IPS-15b (cell line): ENCODE results near the gene CST8.
"Not testable (repeated sequence)": the region's sequence is repeated elsewhere in the genome, so short reads cannot be mapped to it uniquely, and the experiment has no call there.

Experiments used
- H3K27me3 ChIP-seq: one replicate; pipeline ENCODE4 v1.6.1; 2013; ENCODE audit warnings: low read length; ENCODE audit not compliant: control insufficient read depth, insufficient read depth
- H3K36me3 ChIP-seq: one replicate; pipeline ENCODE4 v1.6.1; 2013; ENCODE audit warnings: low read length; ENCODE audit not compliant: control insufficient read depth, insufficient read depth
- H3K4me1 ChIP-seq: one replicate; pipeline ENCODE4 v1.6.1; 2013; ENCODE audit warnings: mild to moderate bottlenecking, low read length; ENCODE audit not compliant: control insufficient read depth, insufficient read depth
- H3K4me3 ChIP-seq: one replicate; pipeline ENCODE4 v1.5.1; 2013; ENCODE audit warnings: low read depth, low read length
- H3K9ac ChIP-seq: one replicate; pipeline ENCODE4 v1.6.1; 2013; ENCODE audit warnings: low read depth, mild to moderate bottlenecking, low read length
- H3K9me3 ChIP-seq: one replicate; pipeline ENCODE4 v1.6.1; 2013; ENCODE audit warnings: mild to moderate bottlenecking, low read length; ENCODE audit not compliant: control insufficient read depth, insufficient read depth

Gene CST8

GRCh38 chr20:23453549-23454543 lies 37.1 kb upstream of the CST8 start:
- no peaks in the 10 kb centered on the region for H3K4me1 ChIP-seq
- no peaks in the 10 kb centered on the region for H3K27me3 ChIP-seq
- H3K9ac ChIP-seq, result no peak overlapping the region
- H3K4me3 ChIP-seq, result no peak overlapping the region
- no peaks in the 10 kb centered on the region for H3K9me3 ChIP-seq
- no peaks in the 10 kb centered on the region for H3K36me3 ChIP-seq

DNA sequence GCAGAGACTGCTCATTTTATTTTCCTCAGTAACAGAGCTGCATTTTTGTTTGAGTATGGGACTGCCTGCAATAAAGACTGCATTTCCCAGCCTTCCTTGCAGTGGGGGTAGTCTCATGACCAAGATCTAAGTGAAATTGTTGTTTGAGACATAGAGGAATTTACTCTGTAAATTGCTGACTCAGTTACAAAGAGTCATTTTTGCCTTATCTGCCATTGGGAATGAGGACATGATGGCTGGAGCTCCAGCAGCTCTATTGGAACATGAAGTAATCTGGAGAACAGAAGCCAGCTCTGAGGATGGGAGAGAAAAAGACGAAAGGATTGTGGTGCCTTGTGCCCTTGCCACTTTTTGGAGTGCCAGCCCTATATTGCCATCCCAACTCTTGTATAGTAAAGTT lies 36.1 kb upstream of the CST8 start:
- H3K27me3 ChIP-seq, result no peaks in the 10 kb centered on the region
- no peak overlapping the region for H3K9ac ChIP-seq
- no peaks in the 10 kb centered on the region for H3K36me3 ChIP-seq
- no peak overlapping the region for H3K4me3 ChIP-seq
- no peaks in the 10 kb centered on the region for H3K4me1 ChIP-seq
- no peaks in the 10 kb centered on the region for H3K9me3 ChIP-seq

DNA sequence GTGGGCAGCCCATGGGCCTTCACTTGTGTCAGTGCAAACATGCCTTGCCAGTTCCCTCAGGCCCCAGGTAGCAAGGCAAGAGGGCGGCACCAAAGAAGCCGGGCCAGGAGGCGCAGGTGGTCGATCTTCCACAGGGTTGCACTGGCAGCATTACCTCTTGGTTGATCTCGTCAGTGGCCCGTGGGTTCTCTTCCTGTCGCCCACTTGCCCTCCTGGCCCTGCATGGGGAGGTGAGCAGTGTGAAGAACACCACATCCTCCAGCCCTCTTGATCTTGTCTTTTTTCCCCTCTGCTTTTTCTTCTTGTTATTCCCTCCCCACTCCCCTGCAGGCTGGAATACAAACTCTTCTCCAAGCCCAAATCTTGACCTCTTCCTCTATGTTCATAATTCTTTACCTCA lies 35.3 kb upstream of the CST8 start:
- H3K9me3 ChIP-seq, result no peaks in the 10 kb centered on the region
- H3K4me1 ChIP-seq, result no peaks in the 10 kb centered on the region
- H3K36me3 ChIP-seq, result no peaks in the 10 kb centered on the region
- H3K4me3 ChIP-seq, result no peak overlapping the region
- no peak overlapping the region for H3K9ac ChIP-seq
- no peaks in the 10 kb centered on the region for H3K27me3 ChIP-seq

DNA sequence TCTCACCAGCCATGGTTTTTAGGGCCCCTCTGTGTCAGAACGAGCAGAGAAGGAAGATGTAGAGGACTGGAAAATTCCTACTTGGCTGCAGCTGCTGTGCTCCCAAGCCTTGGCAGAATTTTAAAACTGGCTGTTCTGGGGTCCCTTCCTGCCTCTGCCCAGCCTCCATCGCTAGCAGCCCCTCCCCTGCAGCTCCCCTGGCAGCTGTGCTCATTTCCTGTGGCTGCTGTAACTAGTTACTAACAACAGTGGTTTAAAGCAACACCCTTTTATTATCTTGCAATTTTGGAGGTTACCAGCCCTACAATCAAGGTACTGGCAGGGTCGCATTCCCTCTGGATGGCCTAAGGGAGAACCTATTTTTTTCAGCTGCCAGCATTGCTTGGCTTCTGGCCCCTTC lies 34.5 kb upstream of the CST8 start:
- Histone ChIP-seq H3K27me3 (no peaks in the 10 kb centered on the region), H3K4me3 (no peak overlapping the region)

DNA sequence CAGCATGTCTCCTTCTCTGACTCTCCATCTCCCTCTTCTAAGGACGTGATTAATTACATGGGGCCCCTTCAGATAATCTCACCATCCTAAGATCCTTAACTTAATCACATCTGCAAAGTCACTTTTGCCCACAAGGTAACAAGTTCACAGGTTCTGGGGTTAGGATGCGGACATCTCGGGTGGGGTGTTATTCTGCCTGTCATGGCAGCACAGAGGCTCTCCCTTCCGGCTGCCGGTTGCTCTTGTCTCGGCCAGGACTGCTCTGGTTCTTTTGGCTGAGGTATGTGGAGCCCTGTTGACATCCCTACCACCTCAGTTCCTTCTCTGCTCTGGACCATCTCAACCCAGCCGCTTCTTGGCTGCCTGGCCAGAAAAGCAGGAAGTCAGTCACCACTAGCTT lies 34.0 kb upstream of the CST8 start:
- Histone ChIP-seq H3K9ac (no peak overlapping the region), H3K4me1 (no peaks in the 10 kb centered on the region), H3K27me3 (no peaks in the 10 kb centered on the region), H3K4me3 (no peak overlapping the region), H3K36me3 (no peaks in the 10 kb centered on the region), H3K9me3 (no peaks in the 10 kb centered on the region)

More for the DNA sequence above, 34.5 kb upstream of the CST8 start:
- no peaks in the 10 kb centered on the region for H3K9me3 ChIP-seq
- no peak overlapping the region for H3K9ac ChIP-seq
- no peaks in the 10 kb centered on the region for H3K4me1 ChIP-seq
- H3K36me3 ChIP-seq, result no peaks in the 10 kb centered on the region

GRCh38 chr20:23459461-23460150 lies 31.3 kb upstream of the CST8 start:
- H3K4me3 ChIP-seq, result no peak overlapping the region
- no peaks in the 10 kb centered on the region for H3K36me3 ChIP-seq
- H3K4me1 ChIP-seq, result no peaks in the 10 kb centered on the region
- no peaks in the 10 kb centered on the region for H3K27me3 ChIP-seq
- no peak overlapping the region for H3K9ac ChIP-seq
- H3K9me3 ChIP-seq, result peaks cover 5% of the 10 kb centered on the region

GRCh38 chr20:23461180-23461579 lies 29.7 kb upstream of the CST8 start:
- no peaks in the 10 kb centered on the region for H3K36me3 ChIP-seq
- H3K4me3 ChIP-seq, result no peak overlapping the region
- H3K9me3 ChIP-seq, result peaks cover 17% of the 10 kb centered on the region
- H3K27me3 ChIP-seq, result no peaks in the 10 kb centered on the region
- no peak overlapping the region for H3K9ac ChIP-seq
- no peaks in the 10 kb centered on the region for H3K4me1 ChIP-seq

DNA sequence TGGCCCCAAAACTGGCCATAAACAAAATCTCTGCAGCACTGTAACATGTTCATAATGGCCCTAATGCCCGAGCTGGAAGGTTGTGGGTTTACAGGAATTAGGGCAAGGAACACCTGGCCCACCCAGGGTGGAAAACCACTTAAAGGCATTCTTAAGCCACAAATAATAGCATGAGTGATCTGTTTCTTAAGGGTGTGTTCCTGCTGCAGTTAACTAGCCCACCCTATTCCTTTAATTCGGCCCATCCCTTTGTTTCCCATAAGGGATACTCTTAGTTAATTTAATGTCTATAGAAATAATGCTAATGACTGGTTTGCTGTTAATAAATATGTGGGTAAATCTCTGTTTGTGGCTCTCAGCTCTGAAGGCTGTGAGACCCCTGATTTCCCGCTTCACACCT lies 24.0 kb upstream of the CST8 start:
- H3K36me3 ChIP-seq, H3K27me3 ChIP-seq, H3K9ac ChIP-seq, H3K4me3 ChIP-seq: not testable (repeated sequence)
- H3K9me3 ChIP-seq, result peaks cover 19% of the 10 kb centered on the region
- H3K4me1 ChIP-seq, result peaks cover 13% of the 10 kb centered on the region

DNA sequence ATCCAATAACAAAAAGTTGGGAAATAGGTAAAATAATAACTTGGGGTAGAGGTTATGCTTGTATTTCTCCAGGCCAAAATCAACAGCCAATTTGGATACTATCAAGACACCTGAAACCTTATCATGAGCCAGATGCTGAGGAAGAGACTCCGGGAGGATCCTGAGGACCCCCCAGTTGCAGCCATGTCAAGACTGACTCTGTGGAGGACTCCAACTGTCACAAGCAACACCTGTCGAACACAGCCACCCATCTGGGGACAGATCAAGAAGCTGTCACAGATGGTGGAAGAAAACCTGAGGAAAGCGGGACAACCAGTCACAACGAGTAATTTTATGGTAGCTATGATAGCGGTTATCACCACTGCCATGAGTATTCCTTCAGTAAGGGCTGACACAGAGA lies 18.6 kb upstream of the CST8 start:
- H3K27me3 ChIP-seq, H3K36me3 ChIP-seq, H3K9me3 ChIP-seq, H3K9ac ChIP-seq, H3K4me3 ChIP-seq: not testable (repeated sequence)
- peaks cover 23% of the 10 kb centered on the region for H3K4me1 ChIP-seq

DNA sequence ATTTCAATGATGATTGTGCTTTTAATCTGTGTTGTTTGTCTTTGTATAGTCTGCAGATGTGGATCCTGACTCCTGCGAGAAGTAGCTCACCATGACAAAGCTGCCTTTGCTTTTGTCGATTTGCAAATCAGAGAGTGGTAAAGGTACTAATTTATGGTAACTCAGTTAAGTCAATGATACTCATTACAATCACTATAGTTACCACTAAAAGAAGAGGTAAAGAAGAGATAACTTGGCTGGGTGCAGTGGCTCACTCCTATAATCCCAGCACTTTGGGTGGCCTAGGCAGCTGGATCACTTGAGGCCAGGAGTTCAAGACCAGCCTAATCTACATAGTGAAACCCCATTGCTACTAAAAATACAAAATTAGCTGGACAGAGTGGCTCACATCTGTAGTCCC lies 17.6 kb upstream of the CST8 start:
- H3K27me3 ChIP-seq, H3K4me3 ChIP-seq, H3K36me3 ChIP-seq, H3K9me3 ChIP-seq: not testable (repeated sequence)
- peaks cover 23% of the 10 kb centered on the region for H3K4me1 ChIP-seq
- H3K9ac ChIP-seq, result peak overlapping the region; percentile 4

DNA sequence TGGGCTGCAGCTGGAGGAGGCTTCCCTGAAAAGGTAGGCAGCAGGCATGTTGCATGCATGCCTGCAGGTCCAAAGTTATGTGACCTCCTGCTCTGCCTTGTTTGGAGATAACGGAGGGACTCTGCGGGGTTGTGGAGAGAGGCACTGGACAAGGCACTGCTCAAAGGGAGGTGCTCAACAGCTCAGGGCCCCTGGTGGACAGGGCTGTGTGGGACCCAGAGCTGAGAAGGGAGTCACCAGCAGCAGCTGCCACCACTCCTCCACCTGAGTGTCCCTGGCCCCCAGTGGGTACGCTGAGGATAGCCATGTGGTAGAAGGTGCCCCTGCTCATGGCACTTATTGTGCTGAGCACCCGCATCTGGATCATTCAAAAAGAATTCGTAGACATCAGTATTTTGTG lies 15.5 kb upstream of the CST8 start:
- Histone ChIP-seq H3K4me3 (no peak overlapping the region), H3K36me3 (no peaks in the 10 kb centered on the region), H3K27me3 (no peaks in the 10 kb centered on the region), H3K9ac (no peak overlapping the region), H3K4me1 (peaks cover 20% of the 10 kb centered on the region), H3K9me3 (no peaks in the 10 kb centered on the region)
